ENCODE results near the gene CMTM2.

DNA sequence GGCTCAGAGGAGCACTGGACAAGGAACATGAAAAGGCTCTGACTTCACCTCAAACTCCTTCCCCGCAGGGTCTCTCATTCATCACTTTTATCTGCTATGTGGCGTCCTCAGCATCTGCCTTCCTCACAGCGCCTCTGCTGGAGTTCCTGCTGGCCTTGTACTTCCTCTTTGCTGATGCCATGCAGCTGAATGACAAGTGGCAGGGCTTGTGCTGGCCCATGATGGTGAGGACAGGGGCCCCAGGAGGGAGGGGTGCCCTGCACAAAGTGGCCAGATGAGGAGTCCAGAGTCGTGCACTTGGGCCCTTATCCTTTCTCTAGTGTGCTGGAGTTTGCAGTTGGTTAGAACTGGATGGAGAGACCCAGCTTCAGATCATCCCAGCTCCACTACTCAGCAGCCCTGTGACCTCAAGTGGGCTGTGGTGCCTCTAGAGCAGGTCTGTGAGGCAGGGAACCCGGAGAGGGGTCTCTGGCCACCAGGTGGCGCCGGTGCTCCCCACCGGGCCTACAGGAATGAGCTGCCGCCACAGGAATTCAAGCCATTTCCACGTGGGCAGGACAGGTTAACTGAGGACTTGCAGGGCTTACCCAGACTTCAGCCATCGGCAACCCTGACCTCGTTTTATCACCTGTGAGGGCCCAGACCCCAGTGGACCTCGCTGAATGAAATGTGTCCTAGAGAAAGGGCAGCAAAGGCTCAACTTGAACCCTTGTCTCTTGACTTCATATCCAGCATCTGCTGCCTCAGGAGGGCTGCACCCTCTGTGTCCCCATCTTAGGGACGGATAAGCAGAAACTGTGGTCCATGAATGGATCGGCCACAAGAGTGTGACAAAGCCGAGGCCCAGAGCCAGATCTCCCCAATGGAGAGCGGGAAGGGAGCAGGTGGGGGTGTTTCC is 29.2 kb downstream of the CMTM2 start:
- TF ChIP-seq, protein P1, sequence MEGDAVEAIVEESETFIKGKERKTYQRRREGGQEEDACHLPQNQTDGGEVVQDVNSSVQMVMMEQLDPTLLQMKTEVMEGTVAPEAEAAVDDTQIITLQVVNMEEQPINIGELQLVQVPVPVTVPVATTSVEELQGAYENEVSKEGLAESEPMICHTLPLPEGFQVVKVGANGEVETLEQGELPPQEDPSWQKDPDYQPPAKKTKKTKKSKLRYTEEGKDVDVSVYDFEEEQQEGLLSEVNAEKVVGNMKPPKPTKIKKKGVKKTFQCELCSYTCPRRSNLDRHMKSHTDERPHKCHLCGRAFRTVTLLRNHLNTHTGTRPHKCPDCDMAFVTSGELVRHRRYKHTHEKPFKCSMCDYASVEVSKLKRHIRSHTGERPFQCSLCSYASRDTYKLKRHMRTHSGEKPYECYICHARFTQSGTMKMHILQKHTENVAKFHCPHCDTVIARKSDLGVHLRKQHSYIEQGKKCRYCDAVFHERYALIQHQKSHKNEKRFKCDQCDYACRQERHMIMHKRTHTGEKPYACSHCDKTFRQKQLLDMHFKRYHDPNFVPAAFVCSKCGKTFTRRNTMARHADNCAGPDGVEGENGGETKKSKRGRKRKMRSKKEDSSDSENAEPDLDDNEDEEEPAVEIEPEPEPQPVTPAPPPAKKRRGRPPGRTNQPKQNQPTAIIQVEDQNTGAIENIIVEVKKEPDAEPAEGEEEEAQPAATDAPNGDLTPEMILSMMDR (IDR thresholded peaks at IDR 0.05): peak; percentile 79
- TF ChIP-seq EZH2 (IDR thresholded peaks at IDR 0.05; ENCODE audit: borderline replicate concordance, insufficient read depth, low read depth, low read length, poor library complexity, severe bottlenecking): no peak

All from B cell (primary cell).